ENCODE measurements around the gene RFX2.
"Not testable (repeated sequence)": the region's sequence is repeated elsewhere in the genome, so short reads cannot be mapped to it uniquely, and the experiment has no call there.

RFX2 gene

DNA sequence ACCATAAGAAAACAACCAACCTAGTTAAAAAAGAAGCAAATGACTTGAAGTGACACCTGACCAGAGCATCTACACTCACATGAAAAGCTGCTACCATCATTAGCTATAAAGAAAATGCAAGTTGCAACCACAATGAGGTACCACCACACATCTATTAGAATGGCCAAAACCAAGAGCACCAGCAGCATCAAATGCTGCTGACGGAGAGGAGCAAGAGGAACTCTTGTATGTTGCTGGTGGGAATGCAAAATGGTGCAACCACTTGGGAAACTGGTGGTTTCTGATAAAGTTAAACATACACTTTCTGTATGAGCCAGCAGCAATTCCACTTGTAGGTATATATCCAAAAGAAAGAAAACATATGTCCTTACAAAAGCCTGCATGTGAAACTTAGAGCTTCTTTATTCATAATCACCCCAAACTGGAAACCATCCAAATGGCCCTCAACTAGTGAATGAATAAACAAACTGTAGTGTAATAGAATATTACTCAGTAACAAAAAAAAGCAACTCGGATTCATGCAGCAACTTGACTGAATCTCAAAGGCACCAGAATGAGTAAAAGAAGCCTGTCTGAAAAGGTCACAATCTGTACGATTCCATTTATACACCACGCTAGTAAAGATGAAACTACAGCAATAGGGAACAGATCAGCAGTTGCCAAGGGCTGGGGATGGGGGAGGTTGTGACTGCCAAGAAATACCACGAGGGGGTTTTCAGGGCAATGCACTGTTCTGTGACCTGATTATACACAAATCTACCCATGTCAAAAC is 71.5 kb downstream of the RFX2 start:
- DNase-seq (ENCODE audit: low read depth in 2 of 2) = no peak

DNA sequence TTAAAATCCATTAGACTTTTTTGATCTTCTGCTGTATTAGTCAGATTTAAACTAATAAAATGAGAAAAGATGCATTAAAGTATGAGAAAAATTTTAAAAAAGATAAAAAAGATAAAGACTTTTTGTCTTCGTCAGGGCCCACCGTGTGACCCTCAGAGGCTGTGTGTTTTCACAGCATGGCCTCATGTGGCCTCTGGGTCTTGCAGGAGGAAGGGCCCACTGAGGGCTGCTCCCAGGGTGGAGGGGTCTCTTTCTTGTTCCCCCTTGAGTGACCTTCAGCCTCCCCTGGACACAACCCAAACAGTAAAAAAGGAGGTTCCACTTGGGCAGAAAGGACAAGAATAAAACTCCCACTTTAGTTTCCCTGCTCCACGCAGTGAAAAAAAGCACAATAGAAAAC is 75.3 kb downstream of the RFX2 start:
- DNase-seq (ENCODE audit: low read depth in 2 of 2) = no peak

DNA sequence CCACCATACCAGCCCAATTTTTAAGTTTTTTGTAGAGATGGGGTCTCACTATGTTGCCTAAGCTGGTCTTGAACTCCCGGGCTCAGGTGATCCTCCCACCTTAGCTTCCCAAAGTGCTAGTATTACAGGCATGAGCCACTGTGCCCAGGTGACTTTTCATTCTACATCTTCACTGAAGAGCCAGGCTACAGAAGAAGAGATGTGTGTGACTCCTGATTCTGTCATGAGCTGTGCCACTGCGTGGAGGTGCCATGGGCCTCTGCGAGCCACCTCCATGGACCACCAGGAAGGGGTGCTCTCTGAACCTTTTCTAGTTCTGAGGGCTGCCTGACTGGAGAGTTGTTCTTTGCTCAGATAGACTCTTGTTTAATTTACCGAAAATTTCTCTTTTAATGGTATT is 75.8 kb downstream of the RFX2 start:
- DNase-seq (ENCODE audit: low read depth in 2 of 2) = no peak

DNA sequence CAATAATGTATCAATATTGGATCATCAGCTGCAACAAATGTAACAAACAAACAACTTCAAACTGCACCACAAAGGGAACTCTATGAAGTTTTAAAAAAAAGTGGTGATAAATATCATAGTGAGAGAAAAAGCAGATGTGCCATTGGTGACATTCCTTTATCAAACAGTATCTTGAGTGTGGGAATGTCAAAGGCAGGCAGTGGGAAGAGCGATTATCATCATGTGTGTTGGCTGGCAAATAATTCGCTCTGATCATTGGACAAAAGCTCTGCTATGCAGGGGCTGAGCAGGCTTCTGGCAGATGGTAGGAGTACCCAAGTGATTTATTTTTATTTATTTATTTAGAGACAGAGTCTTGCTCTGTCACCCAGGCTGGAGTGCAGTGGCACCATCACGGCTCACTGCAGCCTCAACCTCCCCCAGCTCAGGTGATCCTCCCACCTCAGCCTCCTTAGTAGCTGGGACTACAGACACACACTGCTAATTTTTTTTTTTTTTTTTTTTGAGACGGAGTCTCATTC is 76.5 kb downstream of the RFX2 start:
- DNase-seq (ENCODE audit: low read depth in 2 of 2) = no peak

DNA sequence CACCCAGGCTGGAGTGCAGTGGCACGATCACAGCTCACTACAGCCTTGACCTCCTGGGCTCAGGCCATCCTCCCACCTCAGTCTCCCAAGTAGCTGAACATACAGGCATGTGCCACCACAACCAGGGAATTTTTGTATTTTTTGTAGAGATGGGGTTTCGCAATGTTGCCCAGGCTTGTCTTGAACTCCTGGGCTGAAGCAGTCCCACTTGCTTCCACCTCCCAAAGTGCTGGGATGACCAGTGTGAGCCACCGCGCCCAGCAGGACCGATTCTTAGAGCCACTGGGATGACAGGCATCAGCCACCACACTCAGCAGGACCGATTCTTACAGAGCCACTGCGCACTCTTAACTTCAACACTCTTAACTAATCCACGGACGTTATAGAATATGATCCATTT is 77.5 kb downstream of the RFX2 start:
- no peak for DNase-seq (ENCODE audit: low read depth in 2 of 2)

DNA sequence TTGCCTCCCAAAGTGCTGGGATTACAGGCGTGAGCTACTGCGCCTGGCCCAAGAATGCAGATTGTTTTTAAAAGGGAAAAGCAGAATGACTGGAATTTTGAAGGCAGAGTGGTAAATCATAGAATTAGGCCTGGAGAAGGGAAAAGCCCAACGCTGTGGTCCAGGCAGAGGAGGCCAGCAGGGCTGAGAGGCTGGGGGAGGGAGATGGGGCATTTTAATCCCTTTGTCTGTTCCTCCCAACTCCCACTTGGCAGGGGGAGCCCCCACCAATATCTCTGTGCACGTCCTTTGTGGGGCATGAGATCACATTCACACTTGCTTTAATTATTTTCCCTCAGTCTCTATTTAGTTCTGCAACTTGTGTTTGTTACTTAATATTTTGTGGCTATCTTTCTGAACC is 77.9 kb downstream of the RFX2 start:
- DNase-seq (ENCODE audit: low read depth in 2 of 2) = no peak

DNA sequence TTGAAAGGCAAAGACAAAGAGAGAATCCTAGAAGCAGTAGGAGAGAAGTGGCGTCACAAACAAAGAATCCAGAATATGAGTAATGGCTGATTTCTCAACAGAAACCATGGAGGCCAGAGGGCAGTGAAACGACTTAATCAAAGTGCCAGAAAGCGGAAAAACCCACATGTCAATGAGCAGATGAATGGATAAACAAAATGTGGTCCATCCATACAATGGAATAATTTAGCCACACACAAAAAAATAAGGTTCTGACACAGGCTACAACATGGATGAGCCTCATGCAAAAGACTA is 80.1 kb downstream of the RFX2 start:
- no peak for DNase-seq (ENCODE audit: low read depth in 2 of 2)

DNA sequence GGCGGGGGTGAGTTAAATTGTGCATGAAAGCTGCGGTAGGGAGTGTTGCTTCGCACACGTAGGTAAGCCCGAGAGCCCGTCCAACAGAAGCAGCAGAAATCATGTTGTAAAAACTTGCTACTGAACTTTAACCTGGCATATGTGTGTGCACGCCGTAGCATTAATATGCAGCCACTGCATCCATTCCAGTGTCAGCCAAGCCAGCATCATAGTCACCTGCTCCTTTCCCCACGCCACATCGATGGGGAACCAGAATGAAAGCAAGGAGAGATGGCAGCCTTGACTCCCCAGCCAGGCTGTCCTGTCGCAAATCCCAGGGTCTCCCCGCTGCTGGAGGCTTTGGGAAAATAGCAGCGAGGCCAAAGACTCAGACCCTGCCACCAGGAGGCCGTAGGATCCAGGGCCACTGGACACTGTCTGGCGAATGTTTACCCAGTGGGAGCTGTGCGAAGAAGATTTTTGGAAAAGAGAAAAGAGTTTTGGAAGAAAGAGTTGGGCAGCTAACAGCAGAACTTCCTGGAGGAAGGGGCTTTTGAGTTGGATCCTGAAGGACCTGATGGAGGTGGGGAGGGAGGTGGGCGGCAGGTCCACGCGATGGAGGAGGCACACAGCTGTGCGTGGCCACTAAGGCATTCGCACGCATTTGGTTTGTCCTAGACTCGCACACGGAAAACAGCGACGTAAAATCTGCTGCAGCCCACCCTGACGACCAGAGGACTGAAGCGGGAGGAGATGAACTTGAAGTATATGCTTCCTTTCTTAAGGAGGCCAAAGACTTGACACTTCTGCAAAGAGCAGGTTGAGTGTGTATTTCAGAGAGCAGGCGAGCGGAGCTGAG is 83.7 kb downstream of the RFX2 start:
- no peak for DNase-seq (ENCODE audit: low read depth in 2 of 2)

DNA sequence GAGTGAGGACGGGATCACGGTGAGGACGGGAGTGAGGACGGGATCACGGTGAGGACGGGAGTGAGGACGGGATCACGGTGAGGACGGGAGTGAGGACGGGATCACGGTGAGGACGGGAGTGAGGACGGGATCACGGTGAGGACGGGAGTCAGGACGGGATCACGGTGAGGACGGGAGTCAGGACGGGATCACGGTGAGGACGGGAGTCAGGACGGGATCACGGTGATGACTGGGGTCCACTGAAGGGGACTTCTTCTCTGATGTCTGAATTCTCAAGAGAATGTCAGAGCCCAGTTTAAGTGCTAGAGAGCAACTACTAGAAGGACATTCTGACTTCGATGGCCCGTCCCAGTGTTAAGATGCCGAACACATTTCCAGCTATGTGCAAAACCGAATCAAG is 85.5 kb downstream of the RFX2 start:
- not testable (repeated sequence) for DNase-seq (ENCODE audit: low read depth in 2 of 2)

DNA sequence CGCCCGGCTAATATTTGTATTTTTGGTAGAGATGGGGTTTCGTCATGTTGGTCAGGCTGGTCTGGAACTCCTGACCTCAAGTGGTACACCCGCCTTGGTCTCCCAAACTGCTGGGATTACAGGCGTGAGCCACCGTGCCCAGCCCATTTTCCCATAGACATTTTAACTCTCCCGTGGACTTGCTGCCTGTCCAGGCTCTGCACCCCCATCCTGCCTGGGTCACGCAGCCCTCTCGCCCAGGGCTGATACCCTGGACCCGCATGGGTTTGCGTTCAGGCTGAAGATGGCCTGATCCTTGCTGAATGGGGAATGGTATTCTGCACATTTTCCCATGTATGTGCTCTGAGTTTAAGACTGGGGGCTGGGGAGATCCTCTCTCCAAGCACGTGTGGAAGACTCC is 86.4 kb downstream of the RFX2 start:
- DNase-seq (ENCODE audit: low read depth in 2 of 2) = no peak

DNA sequence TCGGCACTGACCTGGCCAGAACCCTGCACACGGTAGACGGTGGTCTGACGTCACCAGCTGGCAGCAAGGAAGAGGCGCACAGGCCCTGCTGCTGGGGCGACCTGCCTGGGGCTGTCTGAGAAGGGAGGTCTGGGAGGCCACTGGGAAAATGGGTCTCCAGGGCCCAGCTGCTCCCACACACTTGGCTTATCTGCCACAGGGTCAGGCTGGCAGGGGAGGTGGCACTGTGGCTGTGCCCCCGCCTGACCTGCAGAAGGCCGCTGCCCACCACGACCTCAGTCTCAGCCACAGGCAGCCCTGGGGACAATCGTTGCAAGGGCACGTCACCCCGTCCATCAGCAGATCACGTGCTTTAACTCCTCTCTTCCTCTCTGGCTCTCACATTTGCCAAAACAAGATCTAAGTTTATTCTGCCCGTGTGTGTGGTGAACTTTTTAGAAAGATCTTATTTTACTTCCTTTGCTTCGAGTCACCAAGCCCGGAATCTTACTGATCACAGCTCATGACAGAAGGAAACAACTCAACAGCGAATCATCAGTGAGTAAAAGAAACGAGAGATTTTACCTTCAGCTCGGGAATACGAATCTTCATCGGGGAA is 87.1 kb downstream of the RFX2 start:
- no peak for DNase-seq (ENCODE audit: low read depth in 2 of 2)

DNA sequence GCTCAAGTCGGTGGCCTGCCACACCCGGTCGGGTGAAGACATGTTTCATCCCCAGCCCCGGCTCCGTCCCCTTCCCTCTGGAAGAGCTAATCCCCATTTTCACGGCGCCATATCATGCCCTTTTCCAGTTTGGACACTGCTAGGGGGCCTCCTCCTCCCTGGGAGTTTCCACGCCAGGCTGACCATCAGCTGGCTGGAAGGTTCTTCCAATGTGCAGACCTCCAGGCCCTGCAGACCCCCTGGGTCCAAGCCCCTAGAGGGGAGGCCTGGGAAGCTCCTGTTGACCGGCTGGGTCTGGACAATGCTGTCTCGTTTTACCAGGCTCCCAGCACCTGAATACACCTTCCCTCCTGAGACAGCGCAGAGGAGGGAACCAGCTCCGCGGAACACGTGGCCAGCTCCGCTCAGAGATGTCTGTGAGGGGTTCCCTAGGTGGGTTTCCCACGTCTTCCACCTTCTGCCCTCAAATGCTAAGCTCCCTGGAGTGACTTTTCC is 87.7 kb downstream of the RFX2 start:
- no peak for DNase-seq (ENCODE audit: low read depth in 2 of 2)

DNA sequence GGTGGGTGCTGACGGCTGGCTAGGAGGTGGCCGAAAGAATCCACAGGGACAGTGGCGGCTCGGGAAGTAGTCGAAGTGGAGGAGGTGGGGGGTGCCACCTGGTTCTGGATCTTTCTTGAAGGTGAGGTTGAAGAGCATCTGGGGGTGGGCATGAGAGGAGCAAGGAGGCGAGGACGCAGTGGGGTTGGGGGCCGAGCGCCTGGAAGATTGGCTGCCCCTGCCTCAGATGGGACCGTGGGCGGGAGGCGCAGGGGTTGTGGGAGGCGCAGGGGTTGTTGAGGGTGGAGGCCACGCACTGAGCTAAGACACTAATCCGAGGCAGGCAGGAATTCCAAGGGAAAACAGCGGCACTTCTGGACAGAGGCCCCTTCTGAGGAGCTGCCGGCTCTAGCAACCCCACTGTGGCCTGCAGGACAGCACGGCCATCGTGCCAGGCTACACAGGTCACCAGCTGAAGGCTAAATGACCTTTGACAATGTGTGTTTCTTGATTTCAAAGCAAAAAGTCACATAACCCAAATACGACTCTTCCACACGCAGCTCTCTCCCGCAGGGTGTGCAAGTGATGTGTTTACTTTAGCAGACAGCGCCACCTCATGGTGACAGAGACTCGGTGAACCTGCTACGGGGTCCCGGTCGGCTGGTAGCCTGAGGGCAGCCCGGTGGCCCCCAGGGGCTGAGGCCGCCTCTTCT is 88.3 kb downstream of the RFX2 start:
- peak; percentile 71 to 73 for DNase-seq (ENCODE audit: low read depth in 2 of 2)

DNA sequence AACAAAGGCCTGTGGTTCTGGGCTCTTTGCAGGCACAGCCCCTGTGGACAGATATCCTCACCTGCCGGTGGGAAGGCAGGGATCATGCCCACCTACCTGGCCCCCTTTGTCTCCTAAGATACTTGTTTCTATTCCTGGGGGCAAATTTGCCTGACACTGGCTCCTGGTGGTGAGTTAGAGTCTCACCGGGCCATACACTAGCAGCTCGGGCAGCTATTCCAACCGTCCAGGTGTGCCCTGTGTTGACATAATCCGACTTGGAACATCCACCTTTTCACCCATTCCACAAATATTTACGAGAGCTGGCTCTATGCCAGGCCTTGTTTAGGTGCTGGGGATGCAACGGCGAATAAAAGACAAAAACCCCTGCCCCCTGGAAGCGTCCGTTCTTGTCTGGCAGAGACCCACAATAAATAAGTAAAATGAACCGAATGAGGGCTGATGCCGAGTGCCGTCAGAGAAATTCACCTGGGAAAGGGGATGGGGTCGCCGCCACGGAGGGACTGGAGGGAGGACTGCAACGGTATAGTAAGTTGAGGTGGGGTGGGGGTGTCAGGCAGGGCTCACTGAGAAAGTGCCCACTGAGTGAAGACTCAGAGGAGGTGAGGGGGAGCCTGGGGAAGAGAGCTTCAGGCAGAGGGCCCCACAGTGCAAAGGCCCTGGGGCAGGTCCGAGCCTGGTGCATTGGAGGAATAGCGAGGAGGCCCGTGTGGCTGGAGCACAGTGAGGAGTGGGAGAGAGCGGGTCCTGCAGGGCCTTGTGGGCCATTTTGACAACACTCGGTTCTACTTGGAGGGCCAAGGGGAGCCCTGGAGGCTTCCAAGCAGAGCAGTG is 89.1 kb downstream of the RFX2 start:
- DNase-seq (ENCODE audit: low read depth in 2 of 2) = no peak

DNA sequence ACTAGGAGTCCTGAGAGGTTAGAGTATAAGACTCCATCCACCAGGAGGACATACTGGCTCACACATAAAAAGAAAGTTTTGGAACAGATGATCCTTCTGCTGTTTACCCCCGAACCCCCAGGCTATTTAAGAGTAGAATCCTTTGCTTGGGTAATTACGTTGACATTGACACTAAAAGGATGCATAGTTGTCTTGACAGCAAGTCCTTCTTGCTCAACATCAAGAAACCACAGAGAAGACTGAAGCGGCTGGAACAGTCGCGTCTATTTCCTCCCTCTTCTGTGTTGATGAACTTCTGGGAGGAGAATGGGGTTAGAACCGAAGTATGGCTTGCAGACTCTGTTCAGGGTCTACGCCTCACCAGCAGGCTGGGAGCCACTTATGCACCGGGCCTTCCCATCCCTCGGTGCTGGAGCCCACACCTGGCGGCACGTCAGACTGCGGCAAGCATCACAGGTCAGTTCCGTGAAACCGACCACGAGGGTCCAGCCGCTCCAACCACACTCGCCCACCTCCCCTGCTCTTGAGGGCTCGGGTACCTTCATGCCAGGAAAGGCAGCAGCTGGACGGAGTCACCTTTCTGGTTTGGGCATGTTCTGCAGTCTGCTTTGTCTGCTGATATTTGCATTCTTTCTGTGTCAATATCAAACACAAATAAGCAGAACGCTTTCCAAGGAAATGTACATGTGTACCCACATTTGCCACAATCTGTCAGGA is 90.0 kb downstream of the RFX2 start:
- DNase-seq (ENCODE audit: low read depth in 2 of 2) = no peak

DNA sequence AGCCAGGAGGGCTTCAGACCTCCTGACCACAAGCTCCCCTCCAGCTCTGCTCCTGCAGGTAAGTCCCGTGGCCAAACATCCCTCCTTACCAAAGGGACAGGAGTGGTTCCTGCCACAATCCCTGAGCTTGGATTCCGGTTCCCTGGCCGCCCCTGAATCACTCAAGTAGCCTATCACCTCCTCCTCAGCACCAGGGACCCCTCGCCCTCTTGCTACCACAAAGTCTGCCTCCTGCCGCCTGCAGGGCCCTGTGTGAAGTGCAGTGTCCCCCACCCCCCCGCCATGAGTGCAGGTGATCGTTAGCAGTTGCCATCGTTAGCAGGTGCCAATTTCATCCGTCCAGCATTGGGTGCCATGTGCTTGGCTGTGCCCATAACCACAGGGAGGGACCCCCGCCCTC is 91.5 kb downstream of the RFX2 start:
- DNase-seq (ENCODE audit: low read depth in 2 of 2) = no peak

DNA sequence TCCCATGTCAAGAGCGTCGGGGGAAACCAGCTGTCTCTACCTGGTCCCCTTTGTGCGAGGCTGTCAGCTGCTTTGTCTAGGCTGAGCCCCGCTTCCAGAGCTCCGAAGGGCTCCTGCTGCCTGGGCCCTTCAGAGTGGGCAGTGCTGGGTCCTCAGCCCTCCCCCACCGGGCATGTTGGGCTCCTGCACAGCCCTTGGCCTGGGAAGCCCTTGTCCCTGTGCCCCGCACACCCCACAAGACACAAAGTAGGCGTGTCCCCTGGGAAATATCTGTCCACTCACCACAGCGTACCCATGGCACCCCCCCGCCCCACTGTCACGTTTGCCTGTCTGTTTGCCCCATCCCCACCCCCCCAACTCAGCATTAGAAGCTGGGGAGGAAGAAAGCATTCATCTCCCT is 92.7 kb downstream of the RFX2 start:
- no peak for DNase-seq (ENCODE audit: low read depth in 2 of 2)

DNA sequence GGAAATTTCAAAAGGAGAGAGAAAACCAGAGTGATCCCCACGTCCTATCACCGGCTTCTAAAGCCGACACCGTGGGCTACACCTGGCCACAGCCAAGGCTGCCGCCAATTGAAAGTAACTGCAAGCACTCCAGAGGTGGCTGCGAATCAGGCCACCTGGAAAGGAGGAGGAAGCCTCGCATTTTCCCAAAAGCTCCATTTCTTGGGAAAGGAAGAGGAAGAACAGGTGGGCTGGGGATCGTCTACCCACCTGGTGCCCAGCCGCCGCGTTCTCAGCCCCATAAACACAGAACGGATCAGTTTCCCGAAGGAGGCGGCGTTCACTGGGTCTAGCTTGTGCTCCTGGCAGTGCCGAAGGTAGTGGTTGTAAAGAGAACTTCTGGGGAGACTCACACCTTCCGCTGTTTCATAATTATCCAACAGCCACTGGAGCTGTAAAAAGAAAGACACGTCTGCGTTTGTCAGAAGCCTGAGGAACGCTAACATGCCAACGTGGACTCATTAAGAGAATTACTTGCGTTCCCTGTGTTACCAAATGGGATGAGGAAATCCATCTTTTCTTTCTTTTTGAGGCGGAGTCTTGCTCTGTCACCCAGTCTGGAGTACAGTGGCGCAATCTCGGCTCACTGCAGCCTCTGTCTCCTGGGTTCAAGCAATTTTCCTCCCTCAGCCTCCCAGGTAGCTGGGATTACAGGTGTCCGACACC is 94.3 kb downstream of the RFX2 start:
- no peak for DNase-seq (ENCODE audit: low read depth in 2 of 2)

DNA sequence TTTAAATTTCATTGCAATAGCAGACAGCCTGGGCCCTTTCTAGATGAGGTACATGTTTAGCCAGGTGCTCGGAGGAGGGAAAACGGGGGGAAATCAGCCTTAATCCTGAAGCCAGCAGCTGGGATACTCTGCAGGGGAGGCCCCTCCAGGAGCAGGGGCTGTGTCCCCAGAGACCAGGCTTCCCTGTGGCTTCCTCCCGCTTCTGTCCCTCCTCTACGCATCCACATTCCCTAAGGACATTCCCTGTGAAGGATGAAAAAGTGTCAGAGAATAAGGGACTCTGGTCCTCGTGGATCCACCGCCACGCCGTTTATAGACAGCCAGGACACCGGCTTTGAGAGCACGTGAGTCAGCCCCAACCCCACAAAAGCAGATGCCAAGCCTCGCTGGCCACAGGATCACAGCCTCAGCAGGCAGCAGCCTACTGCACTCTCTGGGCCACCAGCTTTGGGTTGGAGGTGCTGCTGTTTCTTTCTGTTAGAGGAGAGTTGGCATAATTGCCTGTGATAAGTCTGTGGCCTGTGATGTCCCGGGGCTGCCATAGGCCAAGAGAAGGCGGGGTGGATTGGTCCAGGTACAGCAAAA is 95.7 kb downstream of the RFX2 start:
- no peak for DNase-seq (ENCODE audit: low read depth in 2 of 2)

Measured in activated CD4-positive, alpha-beta T cell treated with anti-CD3 and anti-CD28 coated beads for 24 hours (primary cell).